Ectodermal cell (in vitro differentiated cells): ENCODE results near the gene TAX1BP1.

Experiments
- H3K27ac ChIP-seq: 2 replicates; pipeline ENCODE4 v1.7.0; 2013; ENCODE audit warnings: mild to moderate bottlenecking, low read depth, low read length; ENCODE audit not compliant: insufficient read depth, poor library complexity, severe bottlenecking
- H3K27me3 ChIP-seq: 2 replicates; pipeline ENCODE4 v1.7.0; 2013; ENCODE audit warnings: mild to moderate bottlenecking, low read length; ENCODE audit not compliant: insufficient read depth, control insufficient read depth, poor library complexity, severe bottlenecking
- H3K36me3 ChIP-seq: one replicate; pipeline ENCODE4 v1.7.0; 2013; ENCODE audit warnings: low read length; ENCODE audit not compliant: control insufficient read depth, insufficient read depth
- H3K4me1 ChIP-seq: one replicate; pipeline ENCODE4 v1.7.0; 2013; ENCODE audit warnings: low read length; ENCODE audit not compliant: control insufficient read depth, insufficient read depth
- H3K4me3 ChIP-seq: 2 replicates; pipeline ENCODE4 v1.7.0; 2013; ENCODE audit warnings: low read depth, low read length, control low read depth; ENCODE audit not compliant: insufficient read depth
- H3K9me3 ChIP-seq: 2 replicates; pipeline ENCODE4 v1.7.0; 2013; ENCODE audit warnings: mild to moderate bottlenecking, low read length, moderate library complexity; ENCODE audit not compliant: control insufficient read depth
- WGBS, 2 experiments: methylation state at CpG; one replicate each; pipeline ENCODE4 v1.1.7; 2013; ENCODE audit warnings: missing lambda C conversion rate in 2 of 2; 5-methylcytosine and 5-hydroxymethylcytosine counted together

Gene TAX1BP1

GRCh38 chr7:27751888-27752660, 12.1 kb downstream of the TAX1BP1 start:
- Histone ChIP-seq H3K27ac (no peak overlapping the region), H3K27me3 (no peaks in the 10 kb centered on the region), H3K4me3 (no peak overlapping the region), H3K4me1 (no peaks in the 10 kb centered on the region), H3K9me3 (no peaks in the 10 kb centered on the region), H3K36me3 (peaks cover 3% of the 10 kb centered on the region)
- 94 to 95% methylated on average over 6 of the region's 6 CpGs for WGBS, 2 experiments

DNA sequence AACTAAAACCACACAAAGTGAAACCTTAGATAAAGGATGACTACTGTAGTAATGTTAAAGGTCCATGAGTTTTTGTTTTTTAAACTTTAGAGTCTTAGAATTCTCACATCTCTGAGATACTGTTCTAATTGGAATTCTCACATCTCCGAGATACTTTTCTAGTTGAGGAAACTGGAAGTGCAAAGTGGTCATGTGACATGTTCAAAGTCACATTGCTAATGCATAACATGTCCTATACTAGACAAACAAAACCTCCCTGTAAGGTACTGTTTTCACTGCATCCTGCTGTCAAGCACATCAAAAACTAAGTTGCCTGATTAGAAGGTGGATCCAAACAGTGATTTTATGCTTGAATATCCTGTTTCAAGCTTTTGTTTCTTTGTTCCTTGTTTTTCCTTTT, 13.9 kb downstream of the TAX1BP1 start:
- Histone ChIP-seq H3K4me1 (no peaks in the 10 kb centered on the region), H3K27ac (no peak overlapping the region), H3K4me3 (no peak overlapping the region), H3K9me3 (no peaks in the 10 kb centered on the region), H3K27me3 (no peaks in the 10 kb centered on the region), H3K36me3 (peaks cover 3% of the 10 kb centered on the region)
- WGBS, 2 experiments: 88 to 93% methylated on average over 1 of the region's 1 CpG

GRCh38 chr7:27756298-27756697, 16.3 kb downstream of the TAX1BP1 start:
- no peaks in the 10 kb centered on the region for H3K4me1 ChIP-seq
- H3K36me3 ChIP-seq: peaks cover 7% of the 10 kb centered on the region
- H3K27me3 ChIP-seq: no peaks in the 10 kb centered on the region
- peaks cover 1% of the 10 kb centered on the region for H3K9me3 ChIP-seq
- H3K27ac ChIP-seq: no peak overlapping the region
- no peak overlapping the region for H3K4me3 ChIP-seq

DNA sequence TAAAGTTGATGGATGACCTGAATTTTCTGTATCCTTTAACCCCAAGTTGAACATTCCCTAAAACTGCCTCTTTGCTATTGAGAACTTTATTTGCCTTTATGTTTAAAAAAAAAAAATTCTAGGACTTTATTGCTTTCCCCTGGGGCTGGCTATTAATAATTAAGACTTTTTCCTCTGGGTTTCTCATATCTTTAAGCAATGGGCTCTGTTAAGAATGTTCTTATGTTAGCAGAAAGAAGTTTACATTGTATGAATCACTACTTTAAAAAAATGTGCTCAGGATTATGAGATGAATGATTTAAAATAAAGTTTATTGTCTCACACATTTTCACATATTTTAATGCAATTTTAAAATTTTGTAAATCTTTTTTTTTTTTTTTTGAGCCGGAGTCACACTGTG, 19.5 kb downstream of the TAX1BP1 start:
- H3K9me3 ChIP-seq: peaks cover 3% of the 10 kb centered on the region
- no peaks in the 10 kb centered on the region for H3K27me3 ChIP-seq
- H3K4me1 ChIP-seq: no peaks in the 10 kb centered on the region
- WGBS, 2 experiments: 88 to 100% methylated on average over 1 of the region's 1 CpG
- H3K4me3 ChIP-seq: no peak overlapping the region
- H3K36me3 ChIP-seq: peaks cover 11% of the 10 kb centered on the region
- H3K27ac ChIP-seq: no peak overlapping the region

DNA sequence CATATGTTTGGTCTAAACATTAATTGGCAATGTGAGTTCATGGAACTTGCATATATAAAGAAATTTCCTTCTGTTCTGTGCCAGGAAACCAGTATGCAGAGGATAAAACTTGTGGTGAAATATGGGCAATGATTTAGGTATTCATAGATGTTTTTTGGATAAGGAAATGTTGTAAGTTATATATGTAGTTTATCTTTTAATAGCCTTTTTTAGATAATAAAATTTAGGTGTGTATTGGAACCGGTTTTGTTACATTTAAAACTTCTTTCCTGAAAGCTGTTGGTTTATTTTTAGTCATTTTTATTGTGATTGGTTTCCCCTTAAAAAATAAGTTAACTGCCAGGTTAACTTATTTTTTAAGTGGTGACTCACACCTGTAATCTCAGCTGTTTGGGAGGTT, 22.1 kb downstream of the TAX1BP1 start:
- no peak overlapping the region for H3K27ac ChIP-seq
- 100% methylated on average over 1 of the region's 1 CpG for WGBS, 2 experiments
- H3K4me1 ChIP-seq: no peaks in the 10 kb centered on the region
- H3K9me3 ChIP-seq: peaks cover 3% of the 10 kb centered on the region
- no peak overlapping the region for H3K4me3 ChIP-seq
- H3K27me3 ChIP-seq: no peaks in the 10 kb centered on the region
- peaks cover 11% of the 10 kb centered on the region for H3K36me3 ChIP-seq

DNA sequence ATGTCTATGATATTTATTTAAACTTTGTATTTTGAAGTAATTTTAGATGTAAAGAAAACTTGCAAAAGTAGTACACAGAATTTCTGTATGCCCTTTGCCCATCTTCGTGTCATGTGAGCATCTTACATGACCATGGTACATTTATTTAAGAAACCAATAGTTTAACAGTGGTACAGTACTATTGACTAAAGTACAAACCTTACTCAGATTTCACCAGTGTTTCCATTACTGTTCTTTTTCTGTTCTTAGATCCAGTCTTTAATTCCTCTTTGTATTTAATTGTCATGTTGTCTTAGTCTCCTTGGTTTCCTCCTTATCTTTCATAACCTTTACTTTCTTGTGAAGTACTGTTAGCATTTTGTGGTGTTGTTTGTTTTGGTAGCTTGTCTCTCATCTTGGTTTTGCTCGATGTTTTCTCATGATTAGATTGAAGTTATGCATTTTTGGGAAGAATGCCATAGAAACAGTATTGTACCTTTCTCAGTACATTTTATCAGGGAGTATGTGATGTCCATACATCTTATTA, 24.1 kb downstream of the TAX1BP1 start:
- no peaks in the 10 kb centered on the region for H3K27me3 ChIP-seq
- H3K36me3 ChIP-seq: peaks cover 11% of the 10 kb centered on the region
- H3K27ac ChIP-seq: no peak overlapping the region
- 82 to 98% methylated on average over 2 of the region's 2 CpGs for WGBS, 2 experiments
- H3K4me3 ChIP-seq: no peak overlapping the region
- no peaks in the 10 kb centered on the region for H3K4me1 ChIP-seq
- peaks cover 3% of the 10 kb centered on the region for H3K9me3 ChIP-seq

GRCh38 chr7:27765841-27766240, 25.9 kb downstream of the TAX1BP1 start:
- Histone ChIP-seq H3K4me3 (no peak overlapping the region), H3K36me3 (peaks cover 6% of the 10 kb centered on the region), H3K27ac (no peak overlapping the region), H3K9me3 (peaks cover 3% of the 10 kb centered on the region), H3K27me3 (no peaks in the 10 kb centered on the region), H3K4me1 (no peaks in the 10 kb centered on the region)
- WGBS, 2 experiments: 95 to 97% methylated on average over 11 of the region's 11 CpGs

DNA sequence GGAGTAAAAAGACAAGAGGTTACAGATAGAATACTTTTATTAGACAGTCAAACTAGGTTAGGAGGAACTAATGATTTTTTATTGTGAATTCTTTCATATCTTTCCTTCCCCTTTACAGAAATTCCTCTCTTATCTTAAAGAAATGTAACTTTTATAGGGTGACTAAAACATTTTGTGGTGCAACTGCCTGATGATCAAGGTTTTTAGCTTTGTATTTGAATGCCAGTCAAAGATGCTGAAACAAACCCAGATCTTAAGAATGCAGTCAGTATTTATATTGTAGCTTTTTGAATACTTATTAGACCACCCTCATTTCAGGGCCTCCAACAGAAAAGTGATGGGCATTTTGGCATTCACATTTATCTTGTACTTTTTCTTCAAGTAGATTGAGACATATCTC, 27.4 kb downstream of the TAX1BP1 start:
- Histone ChIP-seq H3K4me3 (no peak overlapping the region), H3K4me1 (no peaks in the 10 kb centered on the region), H3K36me3 (no peaks in the 10 kb centered on the region), H3K9me3 (no peaks in the 10 kb centered on the region), H3K27me3 (no peaks in the 10 kb centered on the region), H3K27ac (no peak overlapping the region)

- H3K9me3 ChIP-seq: no peaks in the 10 kb centered on the region
- 57% methylated on average over 1 of the region's 2 CpGs; no CpG with 5 or more reads in 1 of the 2 experiments for WGBS, 2 experiments
- H3K4me1 ChIP-seq: no peaks in the 10 kb centered on the region
- no peaks in the 10 kb centered on the region for H3K27me3 ChIP-seq
- no peak overlapping the region for H3K4me3 ChIP-seq
- no peaks in the 10 kb centered on the region for H3K36me3 ChIP-seq
- no peak overlapping the region for H3K27ac ChIP-seq
These were observed 31.1 kb downstream of the TAX1BP1 start for GRCh38 chr7:27771111-27771510.

GRCh38 chr7:27774717-27775328, 34.9 kb downstream of the TAX1BP1 start:
- 88% methylated on average over 2 of the region's 2 CpGs; no CpG with 5 or more reads in 1 of the 2 experiments for WGBS, 2 experiments
- no peaks in the 10 kb centered on the region for H3K4me1 ChIP-seq

More at GRCh38 chr7:27774717-27775328, 34.9 kb downstream of the TAX1BP1 start:
- Histone ChIP-seq H3K27me3 (no peaks in the 10 kb centered on the region), H3K27ac (no peak overlapping the region), H3K36me3 (no peaks in the 10 kb centered on the region), H3K9me3 (no peaks in the 10 kb centered on the region), H3K4me3 (no peak overlapping the region)
